HCT116 (cell line): ENCODE measurements around the gene RPL28.

Experiments used
- ATF3 ChIP-seq: IDR thresholded peaks from 2 replicates; pipeline ENCODE4 v1.6.1; 2012
- CTCF ChIP-seq, 3 experiments: fragments of 200-600 bp in 1 of 3; sonication (generic) in 1 of 3; IDR thresholded peaks in 2 of 3; conservative IDR thresholded peaks in 1 of 3; 2 replicates each; pipeline ENCODE4 v1.5.1; 2012 to 2017; ENCODE audit warnings: low read depth in 2 of 3, low read length in 2 of 3, antibody characterized with exemption in 1 of 3, borderline replicate concordance in 1 of 3, control low read depth in 1 of 3, mild to moderate bottlenecking in 1 of 3, mixed read lengths in 1 of 3, mixed run types in 1 of 3, moderate library complexity in 1 of 3; ENCODE audit not compliant: insufficient read depth in 1 of 3
- EZH2 ChIP-seq: fragments of 200-600 bp; sonication (generic); IDR thresholded peaks from 2 replicates; pipeline ENCODE4 v1.6.1; 2017; ENCODE audit warnings: antibody characterized with exemption, mixed run types
- EZH2phosphoT487 ChIP-seq: fragments of 200-600 bp; IDR thresholded peaks from 2 replicates; pipeline ENCODE4 v1.6.1; 2018; ENCODE audit warnings: antibody characterized with exemption, borderline replicate concordance
- FOSL1 ChIP-seq: IDR thresholded peaks from 2 replicates; pipeline ENCODE4 v1.6.1; 2012; ENCODE audit warnings: low read depth
- JUND ChIP-seq: IDR thresholded peaks from 2 replicates; pipeline ENCODE4 v1.6.1; 2012
- POLR2A ChIP-seq: IDR thresholded peaks from 2 replicates; pipeline ENCODE4 v1.7.0; 2011; ENCODE audit warnings: borderline replicate concordance; ENCODE audit not compliant: insufficient read depth, insufficient read length; ENCODE audit errors: extremely low read depth
- POLR2AphosphoS5 ChIP-seq: IDR thresholded peaks from 2 replicates; pipeline ENCODE4 v1.6.1; 2011; ENCODE audit warnings: mild to moderate bottlenecking, low read depth, low read length, moderate library complexity
- RAD21 ChIP-seq: IDR thresholded peaks from 2 replicates; pipeline ENCODE4 v1.6.1; 2012; ENCODE audit warnings: low read depth, mild to moderate bottlenecking
- REST ChIP-seq: IDR thresholded peaks from 2 replicates; pipeline ENCODE4 v1.6.1; 2012; ENCODE audit warnings: low read depth
- YY1 ChIP-seq: IDR thresholded peaks from 2 replicates; pipeline ENCODE4 v1.6.1; 2011; ENCODE audit warnings: low read length, low read depth, moderate library complexity, mild to moderate bottlenecking; ENCODE audit not compliant: insufficient replicate concordance; ENCODE audit errors: extremely low read depth
- ZBTB33 ChIP-seq: IDR thresholded peaks from 2 replicates; pipeline ENCODE4 v1.6.1; 2011; ENCODE audit warnings: mild to moderate bottlenecking, low read length, moderate library complexity; ENCODE audit not compliant: insufficient replicate concordance; ENCODE audit errors: extremely low read depth
- ZNF274 ChIP-seq: fragments of 200-500 bp; sonication (Bioruptor generic); IDR thresholded peaks from 2 replicates; pipeline ENCODE4 v1.6.1; 2014; ENCODE audit warnings: mild to moderate bottlenecking, low read depth, low read length, inconsistent platforms

- TF ChIP-seq POLR2A (no peak), REST (no peak), CTCF (IDR thresholded peaks at IDR 0.05 in 2 of 3, conservative IDR thresholded peaks at IDR 0.05 in 1 of 3; ENCODE audit: borderline replicate concordance in 1 of 3, insufficient read depth in 1 of 3, low read depth in 2 of 3, low read length in 2 of 3) (no peak), JUND (no peak), POLR2AphosphoS5 (no peak), YY1 (no peak), EZH2phosphoT487 (no peak), EZH2 (no peak), RAD21 (no peak), ZBTB33 (no peak), ATF3 (no peak), ZNF274 (no peak), FOSL1 (no peak)
Measured at GRCh38 chr19:55439052-55439451, 53.3 kb downstream of the RPL28 start.
